Lung microvascular endothelial cell (primary cell): Measurements from ENCODE around the gene RMND5A. TPM values are rescaled to one million over a fixed set of nuclear protein-coding genes. Genes with fewer than 3 reads are reported as not detected.
A peak's percentile ranks its signal among the peaks of the same experiment; 100 is the strongest.

Experiments used
- DNase-seq, 2 donors: peaks; one replicate each; pipeline versions ENCODE4 v3.0.0 to v3.0.0-alpha.2; 2010; ENCODE audit warnings: low read depth in 2 of 2
- total RNA-seq: library from RNA; depleted of rRNA; stranded (reverse); fragments of >200 nt; gene quantifications from 2 replicates; pipeline ENCODE4 v1.2.1, GENCODE V29; 2014

The RMND5A gene, protein sequence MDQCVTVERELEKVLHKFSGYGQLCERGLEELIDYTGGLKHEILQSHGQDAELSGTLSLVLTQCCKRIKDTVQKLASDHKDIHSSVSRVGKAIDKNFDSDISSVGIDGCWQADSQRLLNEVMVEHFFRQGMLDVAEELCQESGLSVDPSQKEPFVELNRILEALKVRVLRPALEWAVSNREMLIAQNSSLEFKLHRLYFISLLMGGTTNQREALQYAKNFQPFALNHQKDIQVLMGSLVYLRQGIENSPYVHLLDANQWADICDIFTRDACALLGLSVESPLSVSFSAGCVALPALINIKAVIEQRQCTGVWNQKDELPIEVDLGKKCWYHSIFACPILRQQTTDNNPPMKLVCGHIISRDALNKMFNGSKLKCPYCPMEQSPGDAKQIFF
- total RNA-seq: 54.3 and 73.0 TPM in 2 replicates

DNA sequence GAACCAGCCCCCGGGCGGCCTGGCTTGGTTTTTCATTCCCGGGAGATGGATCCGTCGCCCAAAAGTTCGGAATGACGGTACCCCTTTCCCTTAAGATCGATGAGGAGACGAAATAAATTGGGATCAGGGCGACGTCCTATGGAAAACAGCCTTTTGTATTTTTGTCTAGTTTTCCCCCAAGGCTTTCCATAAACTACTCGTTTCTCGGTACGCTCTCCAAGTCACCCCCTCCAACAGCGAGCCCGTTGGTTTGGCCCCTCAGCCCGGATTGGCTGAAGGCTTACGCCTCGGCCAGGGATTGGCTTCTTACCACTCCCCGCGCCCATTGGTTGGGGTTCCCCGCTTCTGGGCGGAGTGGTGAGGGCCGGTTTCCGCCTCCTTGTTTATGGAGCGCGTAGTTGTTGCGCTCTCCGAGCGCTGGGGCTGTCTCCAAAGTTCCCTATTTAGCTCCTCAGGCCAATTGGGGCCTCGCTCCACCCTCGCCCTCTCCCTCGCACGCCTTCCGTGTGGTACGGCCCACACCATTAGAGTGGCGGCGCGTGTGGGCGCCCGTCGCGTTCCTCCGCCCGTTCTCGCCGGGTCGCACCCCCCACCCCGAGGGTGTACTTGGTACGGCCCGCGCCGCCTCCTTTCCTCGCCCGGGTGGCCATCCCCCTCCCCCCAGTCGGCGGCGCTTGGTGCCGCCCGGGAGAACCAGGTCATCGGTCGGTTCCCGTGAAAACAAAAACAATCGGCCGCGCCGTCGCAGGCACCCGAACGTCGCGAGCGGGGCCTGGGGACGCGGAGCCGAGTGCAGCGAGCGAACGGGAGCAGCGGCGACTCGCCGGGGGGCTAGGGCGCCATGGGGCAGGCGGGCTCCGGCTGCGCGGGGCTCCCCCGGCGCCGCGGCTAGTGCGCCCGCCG, at the start of gene RMND5A:
Gene RMND5A, plus strand, starts transcription at position 655 of the 903 bp plus-strand sequence. CDS start 377 bp downstream, outside the sequence.
- DNase-seq: peak; percentile 93

DNA sequence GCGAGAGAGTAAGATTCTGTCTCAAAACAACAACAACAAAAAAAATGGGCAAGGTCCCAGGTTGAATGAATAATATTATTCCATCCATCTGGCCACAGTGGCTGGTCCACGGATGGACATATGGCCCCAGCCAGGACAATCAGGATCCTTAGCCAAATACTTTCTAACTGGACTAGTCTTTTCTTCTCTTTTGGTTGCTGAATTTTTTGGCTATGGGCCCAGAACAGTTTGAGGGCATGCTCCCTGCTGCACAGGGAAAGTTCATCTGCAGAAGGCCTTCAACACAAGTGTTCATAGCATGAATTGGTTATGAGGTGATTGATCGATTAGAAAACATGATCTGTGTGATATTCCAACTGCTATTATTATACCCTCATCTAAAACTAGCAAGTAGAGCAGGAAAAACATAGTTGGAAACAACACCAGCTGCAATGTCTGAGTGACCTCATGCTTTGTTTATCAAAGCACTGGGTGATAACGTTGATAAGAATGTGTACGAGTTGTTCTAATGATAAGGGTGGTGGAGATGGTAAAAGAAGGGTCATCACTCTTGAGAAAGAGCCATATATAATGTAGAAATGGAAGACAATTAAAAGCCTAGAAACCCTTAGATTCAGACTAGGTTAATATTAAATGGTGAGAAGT, 48.6 kb upstream of the RMND5A start:
- peak; percentile 45 to 46 for DNase-seq

DNA sequence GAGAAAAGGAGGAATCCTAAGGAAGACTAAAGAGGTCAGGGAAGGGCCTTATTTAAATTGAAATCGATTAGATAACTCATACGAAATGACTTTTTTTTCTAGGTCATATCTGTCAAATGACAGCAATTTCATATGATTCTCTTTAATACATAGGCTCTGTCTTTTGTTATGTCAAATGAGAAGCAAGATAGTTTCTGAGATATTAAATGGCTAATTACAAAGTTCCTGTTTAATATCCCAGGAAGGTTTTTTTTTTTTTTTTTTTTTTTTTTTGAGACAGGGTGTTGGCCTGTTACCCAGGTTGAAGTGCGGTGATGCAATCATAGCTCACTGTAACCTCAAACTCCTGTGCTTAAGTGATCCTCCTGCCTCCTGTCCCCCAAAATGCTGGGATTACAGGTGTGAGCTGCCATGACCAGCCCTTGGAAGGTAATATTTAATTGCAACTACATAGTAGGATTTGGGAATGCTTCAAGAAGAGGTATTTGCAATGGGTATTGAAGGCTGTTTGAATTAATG, 48.0 kb upstream of the RMND5A start:
- DNase-seq: no peak

DNA sequence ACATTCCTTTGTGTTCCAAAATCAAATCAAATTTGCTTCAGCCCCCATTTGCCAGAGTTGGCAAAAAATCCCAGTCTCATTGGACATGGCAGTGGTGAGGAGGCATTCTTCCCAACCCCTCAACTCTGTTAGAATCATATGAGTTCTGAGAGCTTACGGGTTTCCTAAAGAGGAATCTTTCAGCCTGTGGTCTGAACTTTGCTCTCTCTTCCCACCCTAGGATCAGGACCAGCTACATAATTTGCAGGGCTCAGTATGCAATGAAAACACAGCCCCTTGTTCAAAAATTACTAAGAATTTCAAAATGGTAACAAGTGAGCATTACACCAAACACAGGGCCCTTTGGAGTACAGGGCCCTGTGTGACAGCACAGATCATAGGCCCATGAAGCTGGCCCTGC, 47.1 kb upstream of the RMND5A start:
- no peak for DNase-seq

DNA sequence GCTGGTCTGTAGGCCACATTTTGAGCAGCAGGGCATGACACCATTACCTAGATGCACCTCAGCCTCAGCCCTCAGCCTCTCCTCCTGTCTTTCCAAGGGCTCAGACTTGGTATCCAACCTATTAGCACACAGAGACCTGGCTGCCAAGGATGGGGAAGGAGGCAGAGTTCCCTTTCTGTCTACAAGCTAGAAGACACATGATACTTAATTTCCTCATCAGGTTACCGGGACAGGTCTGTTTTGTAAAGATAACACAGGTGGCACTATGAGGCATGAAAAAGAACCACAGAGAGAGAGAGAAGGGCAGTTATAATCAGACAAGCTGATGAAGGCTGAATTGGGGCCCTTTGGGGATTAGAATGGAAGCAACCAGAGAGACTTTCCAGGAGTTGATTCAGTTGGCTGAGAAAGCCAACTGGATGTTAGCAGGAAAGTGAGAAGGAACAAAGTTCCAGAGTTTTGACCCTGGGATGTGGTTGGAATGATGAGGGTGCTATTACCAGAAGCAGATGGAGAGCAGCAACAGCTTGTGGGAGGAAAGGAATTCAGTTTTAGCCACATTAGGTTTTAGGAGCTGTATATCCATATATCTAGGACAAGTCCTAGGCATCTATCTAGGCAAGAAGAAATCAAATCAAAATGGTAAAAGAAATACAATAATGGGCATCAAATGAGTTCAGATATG, 46.0 kb upstream of the RMND5A start:
- DNase-seq: no peak

DNA sequence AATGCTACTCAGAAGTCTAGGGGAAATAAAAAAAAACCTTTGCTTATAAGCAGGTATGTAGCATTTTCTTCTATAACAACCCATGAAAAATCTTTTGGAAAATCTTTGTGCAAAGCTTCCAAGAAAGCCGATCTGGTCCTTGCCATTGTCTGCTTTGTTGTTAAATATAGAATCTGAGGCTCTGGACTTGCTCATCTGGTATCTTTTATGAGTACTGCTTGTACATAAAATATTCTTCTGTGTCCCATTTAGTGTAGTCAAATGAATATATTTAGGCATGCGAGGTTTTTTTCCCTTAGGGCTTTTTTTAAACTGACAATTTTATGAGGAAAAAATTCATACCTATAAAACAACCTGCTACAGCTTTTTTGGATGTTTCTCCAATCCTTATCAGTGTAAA, 45.0 kb upstream of the RMND5A start:
- no peak for DNase-seq

DNA sequence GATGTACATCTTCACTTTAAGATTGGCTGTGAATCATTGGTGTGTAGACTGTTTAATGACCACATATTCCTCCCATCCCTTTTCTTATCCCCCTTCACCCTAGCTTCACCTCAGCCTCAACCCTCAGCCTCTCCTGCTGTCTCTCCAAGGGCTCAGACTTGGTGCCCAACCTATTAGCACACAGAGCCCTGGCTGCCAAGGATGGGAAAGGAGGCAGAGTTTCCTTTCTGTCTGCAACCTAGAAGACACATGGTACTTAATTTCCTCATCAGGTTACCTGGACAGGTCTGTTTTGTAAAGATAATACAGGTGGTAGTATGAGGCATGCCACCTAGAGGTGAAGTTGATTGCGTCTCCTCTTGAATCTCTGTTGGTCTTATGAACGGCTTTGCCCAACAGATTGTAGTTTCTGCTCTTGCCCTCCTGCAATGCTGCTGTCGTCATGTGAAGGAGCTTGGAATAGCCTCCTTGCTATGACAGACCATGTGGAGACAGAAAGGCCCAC, 44.5 kb upstream of the RMND5A start:
- no peak for DNase-seq

DNA sequence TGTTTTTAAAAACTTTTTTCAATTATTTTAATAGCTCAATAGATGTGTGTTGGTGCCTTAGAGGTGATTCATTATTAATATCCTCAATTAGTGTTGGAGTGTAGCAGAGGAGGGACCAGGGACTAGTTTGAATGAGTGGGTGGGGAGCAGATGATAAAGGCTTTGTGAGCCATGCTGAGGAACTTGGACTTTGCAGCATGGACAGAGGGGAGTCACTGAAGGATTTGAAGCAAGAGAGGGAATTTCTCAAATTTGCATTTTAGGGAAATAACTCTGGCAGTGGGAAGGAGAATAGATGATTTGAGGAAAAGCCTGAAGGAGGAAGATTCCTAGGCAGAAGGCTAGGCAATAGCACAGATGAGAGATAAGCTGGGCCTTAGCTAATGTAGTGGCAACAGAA, 42.3 kb upstream of the RMND5A start:
- DNase-seq: no peak

DNA sequence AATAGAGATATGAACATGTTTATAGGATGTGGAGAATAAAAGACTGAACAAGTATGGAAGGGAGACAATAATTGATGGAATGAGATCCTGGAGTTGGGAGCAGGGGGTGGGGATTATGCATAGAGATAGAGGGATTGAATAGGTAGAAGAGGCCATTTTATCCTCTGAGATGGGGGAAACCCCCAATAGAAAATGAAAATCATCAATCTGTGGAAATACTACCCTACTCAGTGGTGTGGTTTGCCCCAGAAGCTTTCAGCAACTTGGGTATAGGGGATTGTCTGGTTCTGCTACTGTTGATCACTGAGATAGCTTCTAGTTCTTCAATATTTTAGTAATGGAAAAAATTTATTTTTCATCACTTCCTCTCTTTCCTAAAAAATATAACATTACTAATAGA, 41.1 kb upstream of the RMND5A start:
- no peak for DNase-seq

DNA sequence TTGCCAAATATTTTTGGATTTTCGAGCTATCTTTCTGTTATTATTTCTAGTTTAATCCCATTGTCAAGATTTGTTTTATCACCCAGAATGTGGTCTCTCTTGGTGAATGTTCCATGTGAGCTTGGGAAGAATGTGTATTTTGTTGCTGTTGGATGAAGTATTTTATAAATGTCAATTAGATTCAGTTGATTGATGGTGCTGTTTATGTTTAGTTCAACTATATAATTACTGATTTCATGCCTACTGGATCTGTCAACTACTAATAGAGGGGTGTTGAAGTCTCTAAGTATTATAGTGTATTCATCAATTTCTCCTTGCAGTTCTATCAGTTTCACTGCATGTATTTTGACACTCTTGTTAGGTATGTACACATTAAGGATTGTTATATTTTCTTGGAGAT, 34.7 kb upstream of the RMND5A start:
- DNase-seq: no peak

DNA sequence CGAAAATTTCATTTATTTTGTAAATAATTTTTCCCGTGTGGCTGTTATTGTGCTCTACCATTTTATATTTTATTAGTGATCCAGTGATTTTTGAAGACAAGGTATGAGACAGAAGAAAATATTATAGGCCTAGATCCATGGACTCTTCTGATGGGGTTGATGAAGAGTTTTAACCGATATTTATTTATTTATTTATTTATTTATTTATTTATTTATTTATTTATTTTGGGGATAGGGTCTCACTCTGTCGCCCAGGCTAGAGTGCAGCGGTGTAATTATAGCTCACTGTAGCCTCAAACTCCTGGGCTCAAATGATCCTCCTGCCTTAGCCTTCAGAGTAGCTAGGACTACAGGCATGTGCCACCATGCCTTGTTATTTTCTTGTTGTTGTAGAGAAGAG, 33.6 kb upstream of the RMND5A start:
- no peak for DNase-seq

DNA sequence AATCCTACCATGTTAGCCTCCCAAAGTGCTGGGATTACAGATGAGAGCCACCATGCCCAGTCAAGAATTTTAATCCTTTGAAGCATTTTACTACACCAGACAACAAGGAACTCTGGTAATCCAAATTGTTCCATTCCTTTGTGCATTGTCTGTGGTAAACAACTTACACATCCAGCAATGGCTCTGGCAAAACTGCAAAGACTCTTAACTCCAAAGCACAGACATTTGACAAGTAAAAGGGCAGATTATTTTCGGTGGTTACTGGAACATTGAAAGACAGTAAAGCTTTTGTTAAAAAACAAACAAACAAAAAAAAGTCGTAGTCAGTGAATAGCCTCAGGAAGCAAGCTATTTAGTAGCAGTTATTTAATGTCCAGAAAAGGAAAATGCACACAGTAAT, 33.2 kb upstream of the RMND5A start:
- no peak for DNase-seq

DNA sequence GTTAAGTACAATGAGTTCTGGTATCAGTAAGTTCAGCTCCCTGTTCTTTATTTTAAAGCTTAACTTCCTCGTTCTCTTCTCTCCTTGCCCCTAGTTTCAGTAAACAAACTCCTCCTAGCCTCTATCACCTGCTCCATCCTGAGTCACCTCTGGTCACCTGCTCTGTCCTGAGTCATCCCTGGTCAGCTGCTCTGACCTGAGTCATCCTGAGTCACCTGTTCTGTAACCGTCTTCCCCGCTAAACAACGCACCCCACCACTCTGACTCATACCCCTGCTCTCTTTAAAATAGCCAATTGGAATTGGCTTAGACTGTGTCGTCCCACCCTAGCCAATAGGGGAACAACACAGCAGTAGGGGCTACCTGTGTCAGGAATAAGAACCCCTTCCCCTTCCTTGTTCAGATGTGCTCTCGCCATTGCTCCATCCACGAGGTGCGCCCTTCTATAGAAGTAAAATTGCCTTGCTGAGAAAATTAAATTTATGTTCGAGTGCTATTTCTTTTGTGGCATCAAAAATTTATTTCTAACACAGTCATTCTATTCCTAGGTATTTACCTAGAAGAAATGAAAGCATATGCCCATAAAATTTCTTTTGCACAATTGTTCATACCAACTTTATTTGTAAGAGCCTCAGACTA, 24.9 kb upstream of the RMND5A start:
- peak in 1 of 2 donors; percentile 3 for DNase-seq

DNA sequence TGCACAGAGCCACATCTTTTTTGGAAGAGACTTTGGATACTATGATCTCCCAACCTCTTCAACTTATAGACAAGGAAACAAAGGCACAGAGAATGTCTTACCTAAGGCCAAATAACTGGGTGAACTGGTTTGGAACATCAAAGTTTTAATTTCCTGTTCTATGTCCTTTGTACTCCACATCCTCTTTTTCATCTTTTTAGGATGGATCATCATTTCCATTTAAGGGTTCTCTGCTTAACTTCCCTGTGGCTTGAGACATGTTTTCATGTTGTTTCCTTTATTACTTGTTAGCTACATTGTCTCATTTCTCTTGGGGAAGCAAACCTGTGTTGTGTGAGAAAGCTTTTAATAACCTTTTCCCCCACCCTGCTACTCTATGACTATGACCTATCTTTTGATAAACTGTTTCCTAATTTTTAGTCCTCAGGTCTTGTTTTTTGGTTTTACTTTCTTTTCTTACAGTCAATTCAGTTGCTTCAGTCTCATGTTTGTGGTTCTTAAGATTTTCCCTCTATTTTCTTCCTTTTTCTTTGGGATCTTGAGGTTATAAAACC, 22.5 kb upstream of the RMND5A start:
- no peak for DNase-seq

DNA sequence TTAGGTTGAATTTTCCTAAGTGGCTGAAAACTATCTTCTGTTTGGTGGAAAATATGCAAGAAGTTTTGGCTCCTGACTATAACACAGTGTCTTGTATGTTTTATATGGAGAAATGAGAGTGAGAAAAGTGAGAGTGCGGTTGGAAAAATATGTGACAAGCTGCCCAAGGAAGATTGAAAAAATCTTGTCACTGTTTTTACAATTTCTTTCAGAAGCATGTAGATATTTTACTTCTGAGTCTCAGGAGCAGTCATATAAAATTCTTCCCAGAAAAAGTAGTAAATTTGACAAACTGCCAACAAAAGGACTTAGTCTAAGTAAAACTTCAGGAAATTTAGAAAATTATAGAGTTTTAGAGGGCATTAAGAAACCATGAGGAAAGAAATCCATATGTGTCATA, 19.4 kb upstream of the RMND5A start:
- DNase-seq: no peak

DNA sequence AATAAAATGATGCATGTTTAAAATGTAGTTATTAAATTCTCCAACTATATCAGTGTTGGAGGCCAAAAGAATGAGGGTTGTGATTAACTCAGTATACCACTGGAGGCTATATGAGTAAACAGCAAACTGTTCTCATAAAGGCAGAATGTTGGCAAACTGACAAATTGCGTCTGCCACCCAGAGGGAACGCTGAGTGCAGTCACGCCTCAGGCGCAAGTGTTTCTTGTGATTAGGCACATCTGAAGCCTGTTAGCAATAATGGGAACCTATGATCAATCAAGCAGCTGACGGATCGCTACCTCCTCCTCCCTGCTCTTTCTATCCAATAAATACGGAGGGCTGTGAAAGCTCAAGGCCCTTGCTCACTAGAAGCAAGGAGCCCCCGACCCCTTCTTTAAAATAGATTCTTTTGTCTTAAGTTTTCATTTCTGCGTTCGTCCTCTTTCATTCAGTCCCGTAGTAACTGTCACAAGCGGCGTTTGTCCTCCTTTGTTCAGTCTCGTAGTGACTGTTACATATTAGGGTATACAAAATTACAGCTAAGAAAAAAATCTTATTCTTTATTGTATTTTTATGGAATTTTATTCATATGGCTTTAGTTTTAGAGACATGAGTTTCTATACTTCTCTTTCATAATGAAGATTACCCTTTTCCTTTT, 16.3 kb upstream of the RMND5A start:
- peak in 1 of 2 donors; percentile 52 for DNase-seq

DNA sequence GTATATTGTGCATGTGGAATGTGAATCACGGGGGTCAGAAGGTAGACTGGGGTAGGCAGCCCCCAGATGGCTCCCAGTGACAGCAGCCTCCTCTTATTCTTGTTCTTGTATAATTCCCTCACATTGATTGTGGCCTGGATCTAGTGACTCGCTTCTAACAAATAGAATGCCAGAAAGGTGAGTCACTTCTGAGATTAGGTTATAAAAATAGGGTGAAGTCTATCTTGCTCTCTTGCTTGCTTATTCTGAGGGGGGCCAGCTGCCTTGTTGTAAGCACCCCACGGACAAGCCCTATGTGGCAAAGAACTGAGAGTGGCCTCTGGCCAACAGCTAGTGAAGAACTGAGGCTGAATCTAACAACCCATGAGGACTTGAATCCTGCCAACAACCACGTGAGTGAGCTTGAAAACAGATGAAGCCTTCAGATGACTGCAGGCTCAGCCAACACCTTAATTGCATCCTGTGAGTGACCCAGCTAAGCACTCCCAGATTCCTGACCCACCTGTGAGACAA, 15.6 kb upstream of the RMND5A start:
- DNase-seq: peak; percentile 19 to 61

DNA sequence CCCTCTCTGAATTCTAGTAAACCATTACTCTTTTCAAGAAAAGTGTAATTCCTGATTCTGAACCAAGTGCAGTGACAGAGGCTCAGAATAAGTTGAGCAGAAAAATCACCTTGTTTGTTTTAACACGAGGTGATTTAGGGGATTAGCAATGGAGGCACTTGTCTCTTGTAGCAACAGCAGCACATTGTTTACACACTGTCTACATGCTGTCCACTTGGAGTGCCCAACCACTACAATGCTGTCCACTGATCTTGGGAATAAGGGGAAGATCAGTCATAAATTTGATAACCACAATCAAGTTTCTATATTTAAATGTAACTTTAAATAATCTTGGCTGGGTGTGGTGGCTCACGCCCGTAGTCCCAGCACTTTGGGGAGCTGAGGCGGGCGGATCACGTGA, 13.9 kb upstream of the RMND5A start:
- DNase-seq: no peak

DNA sequence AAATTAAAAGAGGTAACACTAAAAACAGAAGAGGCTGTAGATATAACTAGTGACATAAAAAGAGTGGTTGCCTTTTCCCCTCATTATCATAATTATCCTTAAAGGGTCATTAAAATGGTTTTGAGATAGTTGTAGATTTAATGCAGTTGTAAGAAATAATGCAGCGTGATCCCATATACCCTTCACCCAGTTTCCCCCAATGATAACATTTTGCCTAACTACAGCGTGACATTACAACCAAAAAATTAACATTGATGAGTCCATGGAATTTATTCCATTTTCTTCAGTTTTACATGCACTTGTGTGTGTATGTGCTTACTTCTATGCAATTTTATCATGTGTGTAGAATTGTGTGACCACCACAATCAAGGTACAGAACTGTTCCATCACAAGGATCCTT, 13.2 kb upstream of the RMND5A start:
- DNase-seq: no peak
